GM18870 (cell line): ENCODE measurements around the gene RAB3GAP2.
"Not testable (repeated sequence)": the region's sequence is repeated elsewhere in the genome, so short reads cannot be mapped to it uniquely, and the experiment has no call there.

Experiments
- ATAC-seq: cut with Tn5 transposase; IDR thresholded peaks from one replicate; pipeline ENCODE4 v1.9.1; 2021; ENCODE audit warnings: moderate library complexity; ENCODE audit not compliant: unreplicated experiment

The RAB3GAP2 gene

DNA sequence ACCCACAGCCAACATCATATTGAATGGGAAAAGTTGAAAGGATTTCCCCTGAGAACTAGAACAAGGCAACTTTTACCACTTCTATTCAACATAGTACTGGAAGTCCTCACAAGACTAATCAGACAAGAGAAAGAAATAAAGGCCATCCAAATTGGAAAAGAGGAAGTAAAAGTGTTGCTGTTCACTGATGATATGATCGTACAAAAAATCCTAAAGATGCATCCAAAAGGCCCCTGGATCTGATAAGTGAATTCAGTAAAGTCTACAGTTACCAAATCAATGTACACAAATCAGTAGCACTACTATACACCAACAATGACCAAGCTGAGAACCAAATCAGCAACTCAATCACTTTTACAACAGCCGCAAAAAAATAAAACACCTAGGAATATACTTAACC is 28.3 kb downstream of the RAB3GAP2 start:
- ATAC-seq = no peak

DNA sequence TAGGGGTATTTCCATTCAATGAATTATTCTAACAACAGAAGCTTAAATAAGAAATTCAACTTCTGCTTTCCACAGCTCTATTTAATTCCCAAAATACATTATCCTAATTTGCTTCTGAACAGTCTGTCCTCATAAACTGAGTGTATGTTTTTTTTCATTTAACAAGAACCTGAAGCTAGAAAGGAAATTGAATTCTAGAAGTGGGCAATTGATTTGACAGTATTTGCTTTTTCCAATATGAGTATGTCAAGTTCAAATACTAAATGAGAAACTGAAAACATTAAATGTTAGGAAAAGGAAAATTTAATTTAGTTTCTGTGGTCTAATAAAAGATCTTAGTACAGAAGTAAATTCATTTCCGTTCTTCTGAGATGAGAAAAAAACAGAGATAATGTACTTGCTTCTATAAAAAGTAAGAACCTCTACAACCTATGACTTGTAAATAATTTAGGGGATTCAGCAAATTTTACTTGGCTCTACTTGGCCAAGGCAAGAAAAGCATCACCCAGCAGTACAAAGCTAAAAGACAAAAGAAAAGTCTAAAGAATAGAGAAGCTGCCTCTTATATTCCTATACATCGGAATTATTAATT is 31.1 kb downstream of the RAB3GAP2 start:
- ATAC-seq = no peak

GRCh38 chr1:220239966-220240365 is 32.3 kb downstream of the RAB3GAP2 start:
- no peak for ATAC-seq

DNA sequence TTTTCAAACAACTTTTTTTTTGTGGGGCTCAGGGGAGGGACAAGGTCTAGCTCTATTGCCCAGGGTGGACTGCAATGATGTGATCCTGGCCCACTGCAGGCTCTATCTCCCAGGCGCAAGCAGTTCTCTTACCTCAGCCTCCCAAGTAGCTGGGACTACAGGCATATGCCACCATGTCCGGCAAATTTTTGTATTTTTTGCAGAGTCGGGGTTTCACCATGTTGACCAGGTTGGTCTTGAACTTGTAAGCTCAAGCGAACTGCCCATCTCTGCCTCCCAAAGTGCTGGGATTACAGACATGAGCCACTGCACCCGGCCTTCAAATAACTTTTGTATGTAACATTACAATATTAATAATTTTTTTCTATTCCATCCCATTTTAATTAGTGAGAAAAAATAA is 33.0 kb downstream of the RAB3GAP2 start:
- no peak for ATAC-seq

DNA sequence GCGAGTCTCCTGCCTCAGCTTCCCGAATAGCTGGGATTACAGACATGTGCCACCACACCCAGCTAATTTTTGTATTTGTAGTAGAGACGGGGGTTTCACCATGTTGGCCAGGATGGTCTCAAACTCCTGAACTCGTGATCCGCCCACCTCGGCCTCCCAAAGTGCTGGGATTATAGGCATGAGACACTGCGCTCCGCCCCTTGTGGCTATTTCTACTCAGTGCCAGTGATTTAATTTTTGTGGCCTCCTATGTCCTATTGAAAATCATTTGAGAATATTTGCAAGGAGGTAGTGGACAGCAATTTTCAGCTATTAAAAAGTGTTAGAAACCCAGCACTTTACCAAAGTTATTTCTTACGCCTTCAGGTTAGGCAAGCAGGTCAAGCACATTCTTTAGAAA is 36.0 kb downstream of the RAB3GAP2 start:
- ATAC-seq = not testable (repeated sequence)

DNA sequence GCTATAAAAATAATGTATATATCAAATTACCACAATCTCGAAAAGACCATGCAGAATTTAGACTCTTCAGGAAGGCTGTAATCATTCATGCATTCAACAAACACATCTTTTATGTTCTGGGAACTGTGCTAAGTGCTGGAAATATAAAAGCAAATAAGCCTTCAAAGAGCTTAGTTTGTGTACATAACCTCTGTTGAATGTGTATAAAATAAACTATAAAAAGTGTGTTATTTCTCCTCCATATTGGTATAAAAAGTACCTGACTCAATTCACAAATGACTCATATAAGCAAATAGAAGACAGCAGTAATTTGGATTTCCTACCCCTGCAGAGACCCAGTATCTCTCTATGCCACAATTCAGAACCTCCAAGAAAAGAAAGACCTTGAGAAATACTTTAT is 36.8 kb downstream of the RAB3GAP2 start:
- no peak for ATAC-seq

DNA sequence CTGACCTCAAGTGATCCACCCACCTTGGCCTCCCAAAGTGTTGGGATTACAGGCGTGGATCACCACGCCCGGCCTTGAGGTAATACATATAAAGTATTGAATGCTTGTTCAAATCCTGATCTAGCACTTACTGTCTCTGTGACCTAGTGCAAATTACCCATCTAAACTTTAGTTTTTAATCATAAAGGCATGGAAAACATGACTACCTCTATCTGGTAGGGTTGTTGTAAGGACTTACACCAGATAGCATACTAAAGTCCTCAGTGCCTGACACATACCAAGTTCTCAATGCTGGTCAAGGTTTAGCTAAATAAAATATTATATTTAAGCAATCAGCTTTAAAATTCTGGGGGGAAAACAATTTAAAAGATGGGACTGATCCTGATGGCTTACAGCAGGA is 38.3 kb downstream of the RAB3GAP2 start:
- no peak for ATAC-seq

GRCh38 chr1:220229771-220230170 is 42.5 kb downstream of the RAB3GAP2 start:
- no peak for ATAC-seq

DNA sequence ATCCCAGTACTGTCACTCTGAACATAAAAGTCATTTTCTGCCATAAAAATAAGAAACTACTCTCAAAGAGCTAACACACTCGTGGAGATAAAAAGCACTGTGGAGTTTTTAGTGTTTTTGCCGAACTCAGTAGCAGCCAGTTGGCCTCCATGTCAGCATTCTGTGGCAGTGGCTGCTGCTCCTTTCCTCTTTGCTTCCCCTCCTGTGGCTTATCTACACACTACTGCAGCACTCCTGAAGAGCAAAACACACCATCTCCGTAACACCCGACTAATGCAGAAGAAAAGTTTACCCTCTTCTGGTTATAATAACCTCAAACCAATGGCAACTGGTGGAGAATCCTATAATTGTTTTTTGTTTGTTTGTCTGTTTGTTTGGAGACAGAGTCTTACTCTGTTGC is 44.9 kb downstream of the RAB3GAP2 start:
- no peak for ATAC-seq

DNA sequence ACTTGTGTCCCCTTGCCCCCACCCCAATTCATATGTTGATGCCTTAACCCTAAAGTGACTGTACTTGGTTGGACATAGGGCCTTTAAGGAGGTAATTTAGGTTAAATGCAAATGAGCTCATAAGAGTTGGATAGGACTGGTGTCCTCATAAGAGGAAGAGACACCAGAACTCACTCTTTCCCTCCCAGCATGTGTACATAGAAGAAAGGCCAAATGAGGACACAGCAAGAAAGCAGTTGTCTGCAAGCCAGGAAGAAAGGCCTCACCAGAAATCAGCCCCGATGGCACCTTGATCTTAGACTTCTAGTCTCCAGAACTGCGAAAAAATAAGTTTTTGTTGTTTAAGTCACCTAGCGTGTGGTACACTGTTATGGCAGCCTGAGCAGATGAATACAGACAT is 45.5 kb downstream of the RAB3GAP2 start:
- ATAC-seq = no peak

DNA sequence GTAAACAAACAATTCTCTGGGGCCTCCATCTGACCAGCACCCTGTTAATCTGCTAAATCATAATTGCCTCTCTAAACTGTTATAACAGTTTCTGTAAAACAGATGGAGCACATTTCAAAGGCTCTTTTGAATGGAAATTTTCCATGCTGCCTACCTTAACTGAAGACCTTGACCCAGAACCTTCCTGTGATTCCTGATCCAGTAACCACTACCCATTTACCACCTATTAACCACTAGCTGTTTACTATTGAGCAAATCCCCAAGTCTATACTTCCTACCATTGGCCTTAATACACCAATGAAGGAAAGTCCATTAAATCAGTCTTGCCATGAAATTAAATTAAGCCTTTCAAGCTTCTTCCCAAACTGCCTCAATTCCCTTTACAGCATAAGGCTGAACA is 46.3 kb downstream of the RAB3GAP2 start:
- no peak for ATAC-seq

- no peak for ATAC-seq
These were observed 47.6 kb downstream of the RAB3GAP2 start for GRCh38 chr1:220224611-220225124.

GRCh38 chr1:220224033-220224432 is 48.2 kb downstream of the RAB3GAP2 start:
- peak; percentile 28 for ATAC-seq

DNA sequence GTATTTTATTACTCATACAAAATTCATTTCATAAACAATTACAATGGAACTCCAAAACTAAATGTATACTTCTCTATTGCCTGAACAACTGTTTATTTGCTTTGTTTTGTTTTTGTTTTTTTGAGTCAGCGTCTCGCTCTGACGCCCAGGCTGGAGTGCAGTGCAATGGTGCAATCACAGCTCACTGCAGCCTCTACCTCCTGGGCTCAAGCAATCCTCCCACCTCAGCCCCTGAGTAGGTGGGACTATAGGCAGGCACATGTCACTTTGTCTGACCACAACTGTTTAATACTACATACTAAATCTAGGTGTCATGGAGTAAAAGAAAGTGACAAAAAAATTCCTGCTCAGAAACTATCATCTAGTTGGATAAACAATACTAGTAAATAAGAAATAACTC is 49.3 kb downstream of the RAB3GAP2 start:
- ATAC-seq = no peak

GRCh38 chr1:220221670-220222069 is 50.6 kb downstream of the RAB3GAP2 start:
- no peak for ATAC-seq

- no peak for ATAC-seq
These were observed 51.0 kb downstream of the RAB3GAP2 start for GRCh38 chr1:220221269-220221668.

DNA sequence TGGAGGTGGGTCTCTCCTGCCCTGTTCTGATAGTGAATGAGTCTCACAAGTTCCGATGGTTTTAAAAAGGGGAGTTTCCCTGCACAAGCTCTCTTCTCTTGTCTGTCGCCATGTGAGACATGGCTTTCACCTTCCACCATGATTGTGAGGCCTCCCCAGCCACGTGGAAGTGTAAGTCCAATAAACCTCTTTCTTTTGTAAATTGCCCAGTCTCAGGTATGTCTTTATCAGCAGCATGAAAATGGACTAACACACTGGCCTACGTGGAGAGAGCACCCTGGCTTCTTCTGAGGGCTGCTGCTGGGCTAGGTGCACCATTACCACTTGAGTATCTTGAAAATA is 51.6 kb downstream of the RAB3GAP2 start:
- ATAC-seq = peak; percentile 10

GRCh38 chr1:220219865-220220698 is 52.2 kb downstream of the RAB3GAP2 start:
- ATAC-seq = peak; percentile 54

DNA sequence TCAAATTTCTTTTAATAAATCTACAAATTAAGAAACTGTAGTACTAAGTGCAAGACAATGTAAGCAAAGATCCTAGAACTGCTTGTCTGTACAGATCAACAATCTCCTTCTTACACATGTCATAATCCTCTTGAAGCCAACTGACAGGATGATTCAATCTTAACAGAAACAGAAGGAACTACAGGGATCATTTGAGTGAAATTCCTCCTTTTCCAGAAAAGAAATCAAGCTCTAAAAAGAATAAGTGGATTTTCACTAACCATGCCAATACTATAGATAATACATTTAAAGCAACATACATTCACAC is 53.2 kb downstream of the RAB3GAP2 start:
- ATAC-seq = no peak

DNA sequence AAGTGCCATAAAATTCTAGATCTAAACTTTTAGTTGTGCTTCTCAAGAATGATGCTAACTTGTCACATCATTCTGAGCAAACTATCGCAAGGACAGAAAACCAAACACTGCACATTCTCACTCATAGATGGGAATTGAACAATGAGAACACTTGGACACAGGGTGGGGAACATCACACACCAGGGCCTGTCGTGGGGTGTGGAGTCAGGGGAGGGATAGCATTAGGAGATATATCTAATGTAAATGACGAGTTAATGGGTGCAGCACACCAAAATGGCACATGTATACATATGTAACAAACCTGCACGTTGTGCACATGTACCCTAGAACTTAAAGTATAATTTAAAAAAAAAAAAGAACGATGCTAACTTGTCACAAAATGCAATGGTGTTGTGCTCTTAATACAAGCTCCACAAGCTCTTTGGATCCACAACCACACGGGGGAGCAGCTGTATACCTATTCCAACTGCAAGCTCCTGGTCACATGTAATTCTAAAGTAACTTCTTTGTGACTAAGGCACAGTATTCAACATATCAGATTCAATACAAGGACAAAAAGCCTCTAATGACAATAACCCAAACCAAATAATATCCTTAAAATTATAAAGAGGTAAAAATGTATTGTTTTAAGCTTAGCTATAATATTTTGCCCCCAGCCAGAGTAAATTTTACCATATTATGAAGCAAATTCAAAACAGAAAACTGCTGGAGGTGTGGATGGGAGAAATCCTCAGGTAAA is 53.7 kb downstream of the RAB3GAP2 start:
- ATAC-seq = peak; percentile 31

GRCh38 chr1:220217383-220217988 is 54.8 kb downstream of the RAB3GAP2 start:
- no peak for ATAC-seq
